Activated CD4-positive, alpha-beta T cell treated with anti-CD3 and anti-CD28 coated beads for 36 hours (primary cell): ENCODE data around the gene FSTL4. TPM values are rescaled to one million over a fixed set of nuclear protein-coding genes. Genes with fewer than 3 reads are reported as not detected.

Experiments
- ATAC-seq: fragments of 200-7000 bp; cut with Tn5 transposase; one replicate; pipeline ENCODE4 v1.10.0; 2021; ENCODE audit warnings: mild to moderate bottlenecking, moderate library complexity
- CTCF ChIA-PET: fragments of 350-600 bp; sonication (Branson Sonifier 250); formaldehyde crosslinking; loops from one replicate; lab custom pipeline; 2021; ENCODE audit warnings: antibody characterized with exemption; lab: Charles Lee
- POLR2A ChIA-PET: fragments of 350-600 bp; sonication (Branson Sonifier 250); formaldehyde crosslinking; loops from one replicate; lab custom pipeline; 2021; ENCODE audit warnings: antibody characterized with exemption, inconsistent platforms; lab: Charles Lee
- DNase-seq: peaks from one replicate; pipeline ENCODE4 v3.0.0-alpha.2; 2020
- H3K27ac Mint-ChIP-seq: one replicate; pipeline ENCODE4 v1.8.0; 2021; ENCODE audit warnings: mixed read lengths
- H3K27me3 Mint-ChIP-seq: one replicate; pipeline ENCODE4 v1.8.0; 2021; ENCODE audit warnings: mixed read lengths
- H3K36me3 Mint-ChIP-seq: one replicate; pipeline ENCODE4 v1.8.0; 2021; ENCODE audit warnings: low read depth, mixed read lengths
- H3K4me1 Mint-ChIP-seq: one replicate; pipeline ENCODE4 v1.8.0; 2021; ENCODE audit warnings: mixed read lengths
- H3K4me3 Mint-ChIP-seq: one replicate; pipeline ENCODE4 v1.8.0; 2021; ENCODE audit warnings: mild to moderate bottlenecking, moderate library complexity, mixed read lengths
- H3K9me3 Mint-ChIP-seq: one replicate; pipeline ENCODE4 v1.8.0; 2021; ENCODE audit warnings: low read depth, mixed read lengths
- intact Hi-C, 2 experiments: fragments of 100-400 bp; cut with DNase I in 1 of 2; cut with micrococcal nuclease in 1 of 2; formaldehyde crosslinking; loops; one replicate each; pipeline versions ENCODE4 v1.14.2 to v1.15.1; 2022 to 2024; cut with DNase I, micrococcal nuclease
- total RNA-seq, 2 experiments: library from RNA; stranded (reverse); gene quantifications; one replicate each; pipeline ENCODE4 v1.2.3, GENCODE V29; 2021

Gene FSTL4
- total RNA-seq, 2 experiments from 2014 or later: not detected

DNA sequence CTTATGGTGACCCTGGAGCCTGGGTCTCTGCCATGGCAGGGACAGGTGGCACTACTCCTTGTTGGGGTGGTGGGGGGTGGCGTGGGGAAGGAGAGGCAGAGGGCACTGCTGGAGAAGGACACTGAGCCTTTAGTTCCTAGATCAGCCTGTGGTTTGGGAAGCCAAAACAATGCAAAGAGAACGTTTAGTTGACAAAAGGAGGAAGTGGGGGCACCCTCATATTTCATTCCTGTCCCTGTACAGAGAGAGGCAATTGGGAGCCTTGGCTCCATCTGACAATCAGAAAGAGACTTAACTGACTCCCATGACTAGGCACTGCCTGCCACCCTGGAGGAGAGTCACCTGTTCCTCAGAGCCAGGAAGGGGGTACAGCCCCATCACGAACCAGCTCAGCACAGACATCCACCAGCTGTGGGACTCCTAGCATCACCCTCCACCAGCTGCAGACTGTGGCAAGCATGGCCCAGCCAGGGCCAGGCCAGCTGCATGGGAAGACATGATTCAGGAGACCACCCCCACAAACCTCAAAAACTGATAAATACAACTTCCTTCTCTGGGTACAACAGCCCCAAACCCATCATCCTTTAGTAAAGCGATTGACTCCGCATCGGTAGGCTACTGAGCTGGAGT is 303.1 kb downstream of the FSTL4 start:
- Mint-ChIP-seq H3K27ac (no peak overlapping the region), H3K9me3 (no peaks in the 10 kb centered on the region), H3K4me1 (no peaks in the 10 kb centered on the region), H3K4me3 (no peak overlapping the region), H3K36me3 (no peaks in the 10 kb centered on the region), H3K27me3 (peaks cover 3% of the 10 kb centered on the region)
- ATAC-seq: no peak
- intact Hi-C loops: no loop called here
- no peak for DNase-seq
- ChIA-PET CTCF (no interaction called here), POLR2A (no interaction called here)

DNA sequence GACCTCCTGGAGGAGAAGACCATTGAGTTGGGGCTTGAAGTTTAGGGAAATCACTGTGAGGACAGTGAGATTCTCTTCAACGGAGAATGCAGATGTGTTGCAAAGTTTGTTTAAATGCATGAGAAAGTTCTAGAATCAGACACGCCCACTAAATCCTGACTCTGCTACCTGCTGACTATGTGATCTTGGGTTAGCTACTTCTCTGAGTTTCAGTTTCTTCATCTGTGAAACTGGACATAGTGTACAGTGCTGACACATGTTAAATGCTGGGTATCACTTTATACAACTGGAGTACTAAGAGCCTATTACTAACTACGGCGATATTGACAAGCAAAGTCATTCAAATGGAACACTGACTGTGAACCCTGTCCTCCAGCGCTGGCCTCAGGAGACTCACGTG is 305.1 kb downstream of the FSTL4 start:
- intact Hi-C loops: no loop called here
- ATAC-seq: no peak
- no peaks in the 10 kb centered on the region for H3K9me3 Mint-ChIP-seq
- no peak overlapping the region for H3K4me3 Mint-ChIP-seq
- POLR2A ChIA-PET: no interaction called here
- no peak overlapping the region for H3K27ac Mint-ChIP-seq
- H3K27me3 Mint-ChIP-seq: peaks cover 3% of the 10 kb centered on the region
- H3K4me1 Mint-ChIP-seq: no peaks in the 10 kb centered on the region
- CTCF ChIA-PET: no interaction called here
- no peaks in the 10 kb centered on the region for H3K36me3 Mint-ChIP-seq
- no peak for DNase-seq

DNA sequence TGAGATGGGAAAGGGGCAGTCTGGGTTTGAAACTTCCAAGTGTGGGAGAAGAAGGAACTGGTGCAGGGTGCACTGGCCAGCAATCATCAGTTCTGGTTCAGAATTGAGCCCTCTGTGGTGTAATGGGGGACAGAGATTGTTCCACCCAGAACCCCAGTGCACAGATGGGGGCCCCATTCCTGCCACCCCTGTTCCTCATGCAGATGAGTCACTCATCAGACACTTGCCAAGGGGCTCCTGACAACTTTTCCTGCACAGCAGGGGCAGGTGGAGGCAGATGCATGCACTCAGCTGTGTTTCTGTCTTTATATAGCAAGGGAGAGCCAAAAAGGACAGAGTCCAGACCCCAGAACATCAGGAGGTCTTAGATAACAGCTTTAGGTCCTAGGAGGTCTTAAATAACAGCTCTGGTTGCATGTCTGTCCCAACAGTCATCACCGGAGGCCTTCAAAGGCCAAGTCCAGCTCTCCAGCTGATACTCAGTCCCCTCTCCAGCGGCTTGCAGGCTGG is 307.6 kb downstream of the FSTL4 start:
- no peak overlapping the region for H3K4me3 Mint-ChIP-seq
- H3K9me3 Mint-ChIP-seq: no peaks in the 10 kb centered on the region
- ChIA-PET POLR2A (no interaction called here), CTCF (interaction anchor here (1.0 to 1.1 kb wide), 2 partner anchors 9 to 12 kb away, joined by 3 to 4 read pairs; no protein-coding TSS in a partner anchor)
- H3K36me3 Mint-ChIP-seq: no peaks in the 10 kb centered on the region
- H3K27me3 Mint-ChIP-seq: no peaks in the 10 kb centered on the region
- H3K27ac Mint-ChIP-seq: no peak overlapping the region
- intact Hi-C loops: no loop called here
- ATAC-seq: no peak
- H3K4me1 Mint-ChIP-seq: no peaks in the 10 kb centered on the region
- DNase-seq: no peak

DNA sequence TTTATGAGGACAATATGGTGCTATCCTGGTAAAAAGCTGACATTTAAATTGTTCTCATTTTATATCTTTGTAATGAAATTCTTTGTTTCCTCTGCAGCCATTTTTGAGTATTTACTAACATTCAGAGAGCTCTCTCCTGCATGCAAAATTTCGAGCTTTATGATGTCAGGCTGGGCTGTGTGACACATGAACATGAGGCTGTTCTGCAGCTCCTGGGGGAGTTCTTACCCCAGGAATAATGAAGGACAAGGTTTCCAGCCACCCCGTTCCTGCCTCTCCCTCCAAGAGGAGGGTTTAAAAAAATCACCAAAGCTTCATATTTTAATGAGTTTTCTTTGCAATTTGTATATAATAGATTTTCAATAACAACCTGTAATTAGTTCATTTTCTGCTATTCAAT is 308.2 kb downstream of the FSTL4 start:
- ChIA-PET POLR2A (no interaction called here), CTCF (interaction anchor here (0.6 to 1.2 kb wide), 3 partner anchors 10 to 180 kb away, joined by 3 to 4 read pairs (median 3); no protein-coding TSS in a partner anchor)
- Mint-ChIP-seq H3K4me3 (no peak overlapping the region), H3K27ac (no peak overlapping the region), H3K9me3 (no peaks in the 10 kb centered on the region), H3K36me3 (no peaks in the 10 kb centered on the region), H3K27me3 (no peaks in the 10 kb centered on the region), H3K4me1 (no peaks in the 10 kb centered on the region)
- ATAC-seq (no peak), DNase-seq (no peak)
- intact Hi-C loops: no loop called here

DNA sequence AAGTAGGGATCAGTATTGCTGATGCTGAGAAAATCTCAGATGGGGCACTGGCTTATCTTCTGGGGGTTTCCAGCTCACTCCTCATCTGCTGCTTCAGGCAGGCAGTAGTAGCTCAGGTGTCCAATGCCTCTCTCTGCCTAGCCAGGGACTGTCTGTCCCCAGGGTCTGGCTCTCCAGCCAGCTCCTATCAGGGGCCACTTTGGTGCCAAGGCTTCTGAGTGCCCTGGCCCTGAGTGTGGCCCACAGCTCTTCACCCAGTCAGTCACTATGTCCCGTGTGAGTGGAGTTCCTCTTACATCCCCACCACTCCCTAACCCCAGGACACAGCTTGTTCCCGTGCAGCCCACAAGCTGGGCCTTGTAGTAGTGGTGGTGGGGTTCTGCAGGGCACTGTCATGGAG is 309.0 kb downstream of the FSTL4 start:
- CTCF ChIA-PET: interaction anchor here (0.6 to 1.2 kb wide), 2 partner anchors 83 to 179 kb away, joined by 3 read pairs; no protein-coding TSS in a partner anchor
- no peaks in the 10 kb centered on the region for H3K36me3 Mint-ChIP-seq

DNA sequence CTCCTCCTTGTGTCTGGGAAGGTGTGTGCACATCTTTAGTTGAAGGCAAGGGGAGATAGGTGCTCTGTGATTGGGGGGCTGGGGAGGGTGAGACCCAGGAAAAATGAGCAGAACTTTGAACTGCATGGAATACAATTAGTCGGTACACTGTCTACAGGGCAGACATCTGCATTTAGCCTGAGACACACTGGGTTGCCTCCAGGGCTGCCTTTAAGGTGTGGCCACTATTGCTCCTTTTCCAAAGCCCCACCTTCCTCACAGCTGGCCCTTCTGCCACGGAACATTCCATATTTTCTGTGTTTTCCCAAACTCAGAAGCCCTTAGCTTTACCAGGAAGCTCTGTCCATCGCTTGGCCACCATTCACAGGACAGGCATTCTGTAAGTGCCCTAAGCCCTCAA is 312.6 kb downstream of the FSTL4 start:
- ChIA-PET POLR2A (no interaction called here), CTCF (interaction anchor here (0.7 kb wide), 1 partner anchor 231 kb away, joined by 3 read pairs; no protein-coding TSS in a partner anchor)
- Mint-ChIP-seq H3K27ac (no peak overlapping the region), H3K27me3 (no peaks in the 10 kb centered on the region), H3K9me3 (no peaks in the 10 kb centered on the region), H3K4me3 (no peak overlapping the region), H3K36me3 (no peaks in the 10 kb centered on the region), H3K4me1 (peaks cover 6% of the 10 kb centered on the region)
- DNase-seq: no peak
- intact Hi-C loops: no loop called here
- no peak for ATAC-seq

More for the DNA sequence above, 309.0 kb downstream of the FSTL4 start:
- intact Hi-C loops: no loop called here
- POLR2A ChIA-PET: no interaction called here
- H3K4me3 Mint-ChIP-seq: no peak overlapping the region
- peaks cover 3% of the 10 kb centered on the region for H3K4me1 Mint-ChIP-seq
- no peaks in the 10 kb centered on the region for H3K27me3 Mint-ChIP-seq
- DNase-seq: no peak
- no peak overlapping the region for H3K27ac Mint-ChIP-seq
- ATAC-seq: no peak
- H3K9me3 Mint-ChIP-seq: no peaks in the 10 kb centered on the region

DNA sequence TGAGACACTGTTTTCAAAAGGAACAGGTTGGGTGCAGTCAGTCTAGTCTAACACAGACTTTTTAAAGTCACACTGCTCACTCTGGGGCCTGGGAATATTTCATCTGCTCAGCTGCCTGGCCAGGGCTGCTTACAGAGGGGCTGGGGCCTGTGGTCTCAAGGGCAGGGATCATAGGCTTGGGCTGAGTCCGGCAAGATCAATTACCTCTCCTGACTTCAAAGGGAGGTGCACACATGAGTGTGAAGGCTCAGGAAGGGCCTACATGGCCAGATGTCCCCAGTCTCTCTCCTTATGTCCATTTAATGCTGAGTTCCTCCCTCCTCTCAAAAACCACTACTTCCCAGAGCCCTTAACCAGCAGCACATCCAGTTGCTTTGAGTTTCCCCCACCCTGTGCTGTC is 313.3 kb downstream of the FSTL4 start:
- Mint-ChIP-seq H3K4me1 (peaks cover 6% of the 10 kb centered on the region), H3K36me3 (no peaks in the 10 kb centered on the region), H3K27ac (no peak overlapping the region), H3K27me3 (no peaks in the 10 kb centered on the region), H3K9me3 (no peaks in the 10 kb centered on the region), H3K4me3 (no peak overlapping the region)
- POLR2A ChIA-PET: no interaction called here
- CTCF ChIA-PET: interaction anchor here (1.0 kb wide), 1 partner anchor 186 kb away, joined by 3 read pairs; no protein-coding TSS in a partner anchor
- intact Hi-C loops: no loop called here
- no peak for ATAC-seq
- DNase-seq: no peak

DNA sequence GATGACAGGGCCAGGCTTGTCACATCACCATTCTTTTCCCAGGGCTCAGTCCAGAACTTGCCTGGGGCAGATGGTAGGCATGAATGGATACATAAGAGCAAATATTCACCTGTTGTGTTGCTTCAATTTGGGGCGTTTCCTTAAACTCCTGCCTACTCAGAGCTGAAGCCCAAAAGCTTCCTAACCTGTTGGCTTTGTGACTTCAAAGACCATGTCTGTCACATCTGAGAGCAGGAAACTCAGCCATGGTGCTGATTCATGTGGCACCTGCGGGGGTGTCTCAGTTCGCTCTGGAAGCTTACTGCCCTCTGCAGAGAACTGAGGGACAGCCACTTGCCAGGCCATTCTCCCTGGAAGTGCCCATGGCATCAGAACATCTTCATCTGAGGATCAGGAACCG is 313.9 kb downstream of the FSTL4 start:
- Mint-ChIP-seq H3K27me3 (no peaks in the 10 kb centered on the region), H3K4me1 (peaks cover 6% of the 10 kb centered on the region), H3K27ac (no peak overlapping the region), H3K4me3 (no peak overlapping the region), H3K36me3 (no peaks in the 10 kb centered on the region), H3K9me3 (no peaks in the 10 kb centered on the region)
- intact Hi-C loops: no loop called here
- CTCF ChIA-PET: interaction anchor here (0.7 to 1.0 kb wide), 3 partner anchors 102 to 185 kb away, joined by 3 to 4 read pairs (median 3); no protein-coding TSS in a partner anchor
- ATAC-seq: peak; percentile 97
- POLR2A ChIA-PET: no interaction called here
- DNase-seq: peak; percentile 69

DNA sequence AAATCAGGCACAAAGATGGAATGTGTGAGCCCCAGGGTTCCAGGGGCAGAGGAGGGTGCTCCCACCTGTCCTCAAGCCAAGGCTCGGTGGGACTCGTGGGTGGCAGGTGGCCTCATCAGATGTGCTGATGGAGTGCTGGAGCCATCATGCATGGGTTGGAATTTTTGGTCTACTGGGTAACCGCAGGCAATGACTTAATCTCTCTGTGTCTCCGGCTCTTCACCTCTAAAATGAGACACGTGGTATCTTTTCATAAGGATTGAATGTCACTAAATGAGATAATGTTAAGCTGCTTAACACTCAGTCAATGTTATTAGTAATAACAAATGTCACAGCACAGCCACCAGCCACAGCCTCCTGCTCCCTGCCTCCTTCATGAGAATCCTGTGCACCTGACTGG is 315.0 kb downstream of the FSTL4 start:
- Mint-ChIP-seq H3K4me3 (no peak overlapping the region), H3K4me1 (peaks cover 6% of the 10 kb centered on the region), H3K9me3 (no peaks in the 10 kb centered on the region), H3K27ac (no peak overlapping the region), H3K27me3 (no peaks in the 10 kb centered on the region), H3K36me3 (no peaks in the 10 kb centered on the region)
- POLR2A ChIA-PET: no interaction called here
- intact Hi-C loops: no loop called here
- DNase-seq (no peak), ATAC-seq (no peak)
- CTCF ChIA-PET: no interaction called here

DNA sequence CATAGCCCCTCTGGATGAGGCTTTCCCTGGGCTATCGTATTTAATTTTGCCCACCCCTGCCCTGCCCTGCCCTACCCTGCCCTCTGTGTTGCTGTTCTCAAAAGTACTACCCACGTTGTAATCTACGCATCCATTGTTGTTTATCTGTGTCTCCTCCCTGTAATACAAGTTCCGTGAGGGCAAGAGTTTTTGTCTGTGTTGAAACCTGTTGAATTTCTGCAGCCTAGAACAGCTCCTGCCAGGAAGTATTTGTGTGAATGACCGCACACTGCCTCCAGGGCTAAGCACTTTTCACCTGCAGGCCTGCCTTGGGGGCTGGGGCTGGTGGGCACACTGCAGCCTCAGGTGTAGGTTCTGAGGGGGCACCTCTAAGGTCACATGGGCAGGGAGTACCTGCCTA is 315.7 kb downstream of the FSTL4 start:
- Mint-ChIP-seq H3K9me3 (no peaks in the 10 kb centered on the region), H3K36me3 (no peaks in the 10 kb centered on the region), H3K27ac (no peak overlapping the region), H3K4me1 (peaks cover 6% of the 10 kb centered on the region), H3K27me3 (no peaks in the 10 kb centered on the region), H3K4me3 (no peak overlapping the region)
- CTCF ChIA-PET: no interaction called here
- intact Hi-C loops: no loop called here
- DNase-seq (no peak), ATAC-seq (no peak)
- POLR2A ChIA-PET: no interaction called here

DNA sequence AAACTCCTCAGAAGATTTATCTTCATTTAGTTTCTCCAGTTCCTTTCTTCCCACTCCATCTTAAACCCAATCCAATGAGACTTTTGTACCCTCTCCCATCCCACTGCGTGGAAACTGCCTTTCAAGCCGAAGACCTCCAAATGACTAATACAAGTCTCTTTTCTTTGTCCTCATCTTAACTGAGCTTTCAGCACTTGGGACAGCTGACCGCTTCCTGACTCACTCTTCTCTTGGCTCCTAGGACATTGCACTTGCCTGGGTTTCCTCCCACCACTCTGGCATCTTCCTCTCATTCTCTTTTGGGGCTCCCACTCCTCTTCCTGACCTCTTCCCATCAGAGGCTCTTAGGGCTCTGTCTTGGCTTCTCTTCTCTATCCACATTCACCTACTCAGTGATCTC is 316.8 kb downstream of the FSTL4 start:
- Mint-ChIP-seq H3K27me3 (no peaks in the 10 kb centered on the region), H3K4me1 (peaks cover 6% of the 10 kb centered on the region), H3K36me3 (no peaks in the 10 kb centered on the region), H3K4me3 (no peak overlapping the region), H3K9me3 (no peaks in the 10 kb centered on the region), H3K27ac (no peak overlapping the region)
- ATAC-seq: no peak
- no peak for DNase-seq
- POLR2A ChIA-PET: no interaction called here
- CTCF ChIA-PET: no interaction called here
- intact Hi-C loops: no loop called here

DNA sequence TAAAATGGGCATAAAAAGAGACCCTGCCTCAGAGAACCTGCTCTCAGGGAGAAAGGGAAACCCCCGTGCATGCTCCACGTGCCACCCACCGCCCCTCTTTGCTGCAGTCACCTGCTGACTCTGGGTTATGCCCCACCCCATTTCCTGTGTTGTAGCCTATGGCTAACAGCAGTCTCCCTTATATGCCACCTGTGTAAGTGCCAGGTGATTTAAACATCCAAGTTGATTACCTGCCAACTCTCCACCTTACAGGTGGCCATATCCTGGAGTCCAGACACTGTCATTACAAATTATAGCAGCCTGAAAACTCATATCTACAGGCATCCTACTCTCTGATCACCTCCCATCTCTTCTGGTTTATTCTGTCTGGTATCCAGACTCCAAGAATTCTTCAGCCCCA is 318.0 kb downstream of the FSTL4 start:
- no peaks in the 10 kb centered on the region for H3K9me3 Mint-ChIP-seq
- ATAC-seq (no peak), DNase-seq (no peak)
- CTCF ChIA-PET: no interaction called here
- H3K27ac Mint-ChIP-seq: no peak overlapping the region
- no peaks in the 10 kb centered on the region for H3K36me3 Mint-ChIP-seq
- no peaks in the 10 kb centered on the region for H3K27me3 Mint-ChIP-seq
- no peak overlapping the region for H3K4me3 Mint-ChIP-seq
- H3K4me1 Mint-ChIP-seq: peaks cover 6% of the 10 kb centered on the region
- POLR2A ChIA-PET: no interaction called here
- intact Hi-C loops: no loop called here
